Loucy (cell line): ENCODE data around the gene APH1B.
A peak's percentile ranks its signal among the peaks of the same experiment; 100 is the strongest.

Experiments used
- H2AFZ ChIP-seq: fragments of 200-600 bp; sonication (generic); 2 replicates; pipeline ENCODE4 v1.6.0; 2016; ENCODE audit warnings: antibody characterized with exemption, mild to moderate bottlenecking, low read length, moderate library complexity
- H3F3A ChIP-seq: fragments of 200-600 bp; 2 replicates; pipeline ENCODE4 v1.6.0; 2016; ENCODE audit warnings: antibody characterized with exemption, low read depth, mild to moderate bottlenecking
- H3K27me3 ChIP-seq: fragments of 200-600 bp; sonication (generic); 2 replicates; pipeline ENCODE4 v1.6.1; 2014; ENCODE audit warnings: low read length, mild to moderate bottlenecking; ENCODE audit not compliant: insufficient read depth, poor library complexity, severe bottlenecking
- H3K36me3 ChIP-seq: fragments of 200-600 bp; sonication (generic); 2 replicates; pipeline ENCODE4 v1.6.1; 2016; ENCODE audit warnings: low read length; ENCODE audit not compliant: insufficient read depth
- H3K4me1 ChIP-seq: fragments of 200-600 bp; sonication (generic); 2 replicates; pipeline ENCODE4 v1.5.1; 2014; ENCODE audit warnings: low read length, mild to moderate bottlenecking; ENCODE audit not compliant: insufficient read depth, poor library complexity, severe bottlenecking
- H3K4me2 ChIP-seq: fragments of 200-600 bp; sonication (generic); 2 replicates; pipeline ENCODE4 v1.6.0; 2014; ENCODE audit warnings: antibody characterized with exemption, low read length, low read depth, mild to moderate bottlenecking; ENCODE audit not compliant: poor library complexity, severe bottlenecking
- H3K4me3 ChIP-seq: fragments of 200-600 bp; sonication (generic); 2 replicates; pipeline ENCODE4 v1.5.1; 2014; ENCODE audit warnings: low read length, mild to moderate bottlenecking, mixed read lengths; ENCODE audit not compliant: poor library complexity, severe bottlenecking
- H3K79me2 ChIP-seq: fragments of 200-600 bp; sonication (generic); 2 replicates; pipeline ENCODE4 v1.6.1; 2014; ENCODE audit warnings: low read length; ENCODE audit not compliant: insufficient read depth
- H3K9ac ChIP-seq: fragments of 200-600 bp; sonication (generic); 2 replicates; pipeline ENCODE4 v1.6.0; 2014; ENCODE audit warnings: mild to moderate bottlenecking, low read depth, low read length, moderate library complexity; ENCODE audit not compliant: poor library complexity, severe bottlenecking
- H3K9me2 ChIP-seq: fragments of 200-600 bp; sonication (generic); replicated peaks from 2 replicates; pipeline ENCODE4 v1.6.1; 2016; ENCODE audit warnings: low read depth, low read length, mixed read lengths
- H3K9me3 ChIP-seq: fragments of 200-600 bp; sonication (generic); 2 replicates; pipeline ENCODE4 v1.6.1; 2014; ENCODE audit warnings: mild to moderate bottlenecking, antibody characterized with exemption, low read length, low read depth; ENCODE audit not compliant: insufficient read depth
- H4K20me1 ChIP-seq: fragments of 200-600 bp; sonication (generic); 2 replicates; pipeline ENCODE4 v1.6.0; 2014; ENCODE audit warnings: antibody characterized with exemption, low read length, mild to moderate bottlenecking; ENCODE audit not compliant: insufficient read depth, poor library complexity, severe bottlenecking
- EZH2phosphoT487 ChIP-seq: fragments of 200-600 bp; IDR thresholded peaks from 2 replicates; pipeline ENCODE4 v1.6.1; 2018; ENCODE audit warnings: antibody characterized with exemption, mild to moderate bottlenecking, moderate library complexity, borderline replicate concordance
- TF ChIP-seq, protein P1 (sequence below): fragments of 200-600 bp; sonication (generic); conservative IDR thresholded peaks from 2 replicates; pipeline ENCODE4 v1.5.1; 2014; ENCODE audit warnings: mild to moderate bottlenecking, antibody characterized with exemption, low read length

Gene APH1B

DNA sequence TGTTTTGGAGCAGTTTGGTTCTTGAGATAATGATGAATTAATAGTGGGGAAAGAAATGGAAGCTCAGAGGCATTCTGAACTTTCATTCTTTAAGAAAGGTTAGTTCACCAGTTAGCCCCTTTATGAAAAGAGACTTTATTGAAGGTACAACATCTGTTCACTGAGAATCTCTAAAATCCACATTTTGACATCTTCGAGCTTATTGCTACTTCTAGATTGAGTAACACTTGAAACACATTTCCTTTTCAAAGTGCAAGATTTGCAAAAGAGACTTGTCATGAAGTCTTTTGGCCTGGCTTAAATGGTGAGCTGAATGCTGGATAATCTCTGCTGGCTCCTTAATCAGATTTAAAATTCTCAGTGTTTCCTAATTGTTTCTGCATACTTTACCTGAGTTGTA, 45.7 kb upstream of the APH1B start:
- Histone ChIP-seq H3K9ac (no peak overlapping the region), H3K9me3 (no peaks in the 10 kb centered on the region), H3K4me1 (peaks cover 56% of the 10 kb centered on the region), H2AFZ (no peak overlapping the region), H3K27me3 (no peaks in the 10 kb centered on the region), H3K79me2 (peaks cover 87% of the 10 kb centered on the region), H3F3A (peaks cover 5% of the 10 kb centered on the region), H3K36me3 (no peaks in the 10 kb centered on the region; the same call in 1 of the 2 replicates), H3K4me3 (no peak overlapping the region), H3K4me2 (peak overlapping the region; percentile 57), H3K9me2 (no peaks in the 10 kb centered on the region), H4K20me1 (peaks cover 37% of the 10 kb centered on the region)
- TF ChIP-seq EZH2phosphoT487 = no peak
- TF ChIP-seq, protein P1, sequence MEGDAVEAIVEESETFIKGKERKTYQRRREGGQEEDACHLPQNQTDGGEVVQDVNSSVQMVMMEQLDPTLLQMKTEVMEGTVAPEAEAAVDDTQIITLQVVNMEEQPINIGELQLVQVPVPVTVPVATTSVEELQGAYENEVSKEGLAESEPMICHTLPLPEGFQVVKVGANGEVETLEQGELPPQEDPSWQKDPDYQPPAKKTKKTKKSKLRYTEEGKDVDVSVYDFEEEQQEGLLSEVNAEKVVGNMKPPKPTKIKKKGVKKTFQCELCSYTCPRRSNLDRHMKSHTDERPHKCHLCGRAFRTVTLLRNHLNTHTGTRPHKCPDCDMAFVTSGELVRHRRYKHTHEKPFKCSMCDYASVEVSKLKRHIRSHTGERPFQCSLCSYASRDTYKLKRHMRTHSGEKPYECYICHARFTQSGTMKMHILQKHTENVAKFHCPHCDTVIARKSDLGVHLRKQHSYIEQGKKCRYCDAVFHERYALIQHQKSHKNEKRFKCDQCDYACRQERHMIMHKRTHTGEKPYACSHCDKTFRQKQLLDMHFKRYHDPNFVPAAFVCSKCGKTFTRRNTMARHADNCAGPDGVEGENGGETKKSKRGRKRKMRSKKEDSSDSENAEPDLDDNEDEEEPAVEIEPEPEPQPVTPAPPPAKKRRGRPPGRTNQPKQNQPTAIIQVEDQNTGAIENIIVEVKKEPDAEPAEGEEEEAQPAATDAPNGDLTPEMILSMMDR = no peak

DNA sequence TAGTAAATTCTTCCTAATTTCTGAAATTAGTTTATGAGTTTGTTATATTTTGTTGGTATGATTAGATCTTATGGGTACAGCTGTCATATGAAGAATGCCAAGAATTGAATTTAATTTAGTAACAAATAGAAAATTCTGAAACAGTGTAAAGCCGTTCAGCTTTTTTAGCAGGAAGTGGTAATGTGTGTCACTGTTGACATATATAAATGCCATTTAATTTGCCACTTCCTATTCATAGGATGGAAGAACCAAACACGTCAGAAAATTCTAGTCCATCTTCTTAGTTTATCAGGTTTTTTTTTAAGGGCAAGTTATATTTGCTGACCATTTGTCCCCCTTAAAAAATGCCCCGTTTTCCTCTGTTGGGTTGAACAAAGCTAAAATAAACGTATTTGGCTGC, 45.0 kb upstream of the APH1B start:
- no peaks in the 10 kb centered on the region for H3K9me3 ChIP-seq
- H3K4me2 ChIP-seq = peak overlapping the region; percentile 57
- H3K9ac ChIP-seq = no peak overlapping the region
- no peak overlapping the region for H2AFZ ChIP-seq
- no peak for TF ChIP-seq EZH2phosphoT487
- TF ChIP-seq, protein P1 = no peak
- H3K27me3 ChIP-seq = no peaks in the 10 kb centered on the region
- H3K4me3 ChIP-seq = peak overlapping the region; percentile 38
- no peaks in the 10 kb centered on the region for H3K9me2 ChIP-seq
- peaks cover 44% of the 10 kb centered on the region for H4K20me1 ChIP-seq
- H3K4me1 ChIP-seq = peaks cover 53% of the 10 kb centered on the region
- H3K36me3 ChIP-seq = no peaks in the 10 kb centered on the region
- H3F3A ChIP-seq = peaks cover 5% of the 10 kb centered on the region
- peaks cover 87% of the 10 kb centered on the region for H3K79me2 ChIP-seq

DNA sequence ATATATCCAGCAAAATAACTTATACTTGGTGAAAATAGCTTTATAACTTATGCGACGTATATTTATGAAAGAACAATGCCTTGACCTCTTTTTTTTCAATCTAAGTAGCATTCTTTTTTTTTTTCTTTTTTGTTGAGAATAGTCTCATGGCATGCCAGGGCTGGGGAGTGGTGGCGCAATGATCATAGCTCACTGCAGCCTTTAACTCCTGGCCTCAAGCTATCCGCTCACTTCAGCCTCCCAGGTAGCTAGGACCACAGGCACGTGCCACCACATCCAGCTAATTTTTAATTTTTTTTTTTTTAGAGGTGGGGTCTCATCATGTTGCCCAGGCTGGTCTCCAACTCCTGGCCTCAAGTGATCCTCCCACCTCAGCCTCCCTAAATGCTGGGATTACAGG, 44.5 kb upstream of the APH1B start:
- no peaks in the 10 kb centered on the region; the same call in 1 of the 2 replicates for H3K36me3 ChIP-seq
- H3K4me1 ChIP-seq = peaks cover 51% of the 10 kb centered on the region
- no peak overlapping the region for H3K9ac ChIP-seq
- peaks cover 5% of the 10 kb centered on the region for H3F3A ChIP-seq
- no peaks in the 10 kb centered on the region for H3K9me3 ChIP-seq
- TF ChIP-seq, protein P1 = no peak
- no peak for TF ChIP-seq EZH2phosphoT487
- H3K9me2 ChIP-seq = no peaks in the 10 kb centered on the region
- peak overlapping the region; percentile 57 for H3K4me2 ChIP-seq
- H4K20me1 ChIP-seq = peaks cover 47% of the 10 kb centered on the region
- H3K27me3 ChIP-seq = no peaks in the 10 kb centered on the region
- no peak overlapping the region for H2AFZ ChIP-seq
- H3K79me2 ChIP-seq = peaks cover 87% of the 10 kb centered on the region
- H3K4me3 ChIP-seq = no peak overlapping the region
